ENCODE measurements around the gene NCAPH2.

The NCAPH2 gene

GRCh38 chr22:50561401-50562358 lies 53.7 kb downstream of the NCAPH2 start:
- Histone ChIP-seq H3K4me1 (no peaks in the 10 kb centered on the region), H3K36me3 (no peaks in the 10 kb centered on the region), H3K27me3 (0 out of 2 replicates have a peak, but pooled peaks cover 4% of the 10 kb centered on the region), H3K9me3 (no peaks in the 10 kb centered on the region), H3K4me3 (ENCODE audit: low read depth, low read length) (no peak overlapping the region)
- no peak for DNase-seq
- no peak for TF ChIP-seq CTCF (IDR thresholded peaks at IDR 0.05; ENCODE audit: low read depth, low read length)

GRCh38 chr22:50562523-50563412 lies 54.7 kb downstream of the NCAPH2 start, which contains the start of gene SYCE3:
Gene SYCE3, minus strand, starts transcription at chr22:50562919. Its CDS starts 6,514 bp downstream, at chr22:50556405.
- TF ChIP-seq CTCF (IDR thresholded peaks at IDR 0.05; ENCODE audit: low read depth, low read length): peak; percentile 88
- Histone ChIP-seq H3K4me3 (ENCODE audit: low read depth, low read length) (peak within 1 kb of the TSS; percentile 73), H3K36me3 (no peaks in the 10 kb centered on the region), H3K4me1 (no peaks in the 10 kb centered on the region), H3K27me3 (0 out of 2 replicates have a peak, but pooled peaks cover 4% of the 10 kb centered on the region), H3K9me3 (no peaks in the 10 kb centered on the region)
- DNase-seq: peak; percentile 99

GRCh38 chr22:50563413-50564160 lies 55.6 kb downstream of the NCAPH2 start:
- Histone ChIP-seq H3K4me1 (no peaks in the 10 kb centered on the region), H3K4me3 (ENCODE audit: low read depth, low read length) (peak overlapping the region; percentile 73), H3K36me3 (no peaks in the 10 kb centered on the region), H3K9me3 (no peaks in the 10 kb centered on the region), H3K27me3 (0 out of 2 replicates have a peak, but pooled peaks cover 4% of the 10 kb centered on the region)
- no peak for TF ChIP-seq CTCF (IDR thresholded peaks at IDR 0.05; ENCODE audit: low read depth, low read length)
- no peak for DNase-seq

GRCh38 chr22:50564289-50564688 lies 56.3 kb downstream of the NCAPH2 start:
- Histone ChIP-seq H3K4me3 (ENCODE audit: low read depth, low read length) (no peak overlapping the region), H3K36me3 (no peaks in the 10 kb centered on the region), H3K27me3 (0 out of 2 replicates have a peak, but pooled peaks cover 4% of the 10 kb centered on the region), H3K9me3 (no peaks in the 10 kb centered on the region), H3K4me1 (no peaks in the 10 kb centered on the region)
- no peak for TF ChIP-seq CTCF (IDR thresholded peaks at IDR 0.05; ENCODE audit: low read depth, low read length)
- no peak for DNase-seq

- H3K36me3 ChIP-seq: peaks cover 7% of the 10 kb centered on the region; the same call in 1 of the 2 replicates
Observed at GRCh38 chr22:50567721-50568252, 59.8 kb downstream of the NCAPH2 start.

More at GRCh38 chr22:50567721-50568252, 59.8 kb downstream of the NCAPH2 start:
- no peak for DNase-seq
- H3K27me3 ChIP-seq: 0 out of 2 replicates have a peak, but pooled peaks cover 4% of the 10 kb centered on the region
- H3K4me3 ChIP-seq (ENCODE audit: low read depth, low read length): no peak overlapping the region
- no peaks in the 10 kb centered on the region for H3K4me1 ChIP-seq
- no peak for TF ChIP-seq CTCF (IDR thresholded peaks at IDR 0.05; ENCODE audit: low read depth, low read length)
- H3K9me3 ChIP-seq: no peaks in the 10 kb centered on the region

Data from BE2C (cell line).